A673 (cell line): Measurements from ENCODE around the gene ASTL.

ENCODE experiments used
- CTCF ChIP-seq: fragments of 300-800, 200-600 bp; sonication (generic); conservative IDR thresholded peaks from 2 replicates; pipeline ENCODE4 v1.5.1; 2017; ENCODE audit warnings: low read depth, mild to moderate bottlenecking, antibody characterized with exemption, low read length, moderate library complexity, mixed read lengths
- EZH2 ChIP-seq: fragments of 200-600 bp; sonication (generic); IDR thresholded peaks from 2 replicates; pipeline ENCODE4 v1.6.1; 2017; ENCODE audit warnings: borderline replicate concordance, low read depth, mild to moderate bottlenecking, mixed read lengths, antibody characterized with exemption, low read length; ENCODE audit not compliant: poor library complexity, severe bottlenecking

- TF ChIP-seq CTCF (no peak), EZH2 (no peak)
Measured at GRCh38 chr2:96103187-96103601, 35.1 kb downstream of the ASTL start.
